Middle frontal gyrus (tissue), 1 donor: ENCODE results near the gene GIMAP5.
"Not testable (repeated sequence)": the region's sequence is repeated elsewhere in the genome, so short reads cannot be mapped to it uniquely, and the experiment has no call there.

ENCODE experiments used
- DNase-seq: peaks from one replicate; pipeline ENCODE4 v3.0.0-alpha.2; 2015; ENCODE audit warnings: low spot score; ENCODE audit errors: extremely low spot score

Gene GIMAP5

GRCh38 chr7:150766334-150766709 lies 29.1 kb downstream of the GIMAP5 start:
- DNase-seq = no peak

GRCh38 chr7:150769768-150770167 lies 32.5 kb downstream of the GIMAP5 start:
- no peak for DNase-seq

GRCh38 chr7:150774131-150774530 lies 36.9 kb downstream of the GIMAP5 start:
- not testable (repeated sequence) for DNase-seq

- no peak for DNase-seq
These were observed 41.0 kb downstream of the GIMAP5 start for GRCh38 chr7:150778014-150778737.

- peak; percentile 58 for DNase-seq
These were observed 41.6 kb downstream of the GIMAP5 start for GRCh38 chr7:150778738-150779301.

GRCh38 chr7:150780292-150780691 lies 43.1 kb downstream of the GIMAP5 start:
- no peak for DNase-seq

GRCh38 chr7:150781103-150781502 lies 43.9 kb downstream of the GIMAP5 start:
- no peak for DNase-seq

GRCh38 chr7:150781961-150782360 lies 44.7 kb downstream of the GIMAP5 start:
- DNase-seq = no peak

GRCh38 chr7:150784120-150784736 lies 47.0 kb downstream of the GIMAP5 start:
- no peak for DNase-seq

- DNase-seq = no peak
These were observed 47.7 kb downstream of the GIMAP5 start for GRCh38 chr7:150784954-150785353.

GRCh38 chr7:150787321-150788281 lies 50.4 kb downstream of the GIMAP5 start:
- DNase-seq = no peak

- no peak for DNase-seq
These were observed 51.5 kb downstream of the GIMAP5 start for GRCh38 chr7:150788474-150789269.

GRCh38 chr7:150790416-150791075 lies 53.3 kb downstream of the GIMAP5 start:
- DNase-seq = no peak

GRCh38 chr7:150791304-150791703 lies 54.1 kb downstream of the GIMAP5 start:
- DNase-seq = no peak

GRCh38 chr7:150791746-150792452 lies 54.7 kb downstream of the GIMAP5 start:
- DNase-seq = no peak
